AG09309 (cell line): ENCODE results near the gene SCARF2.
"Not testable (repeated sequence)": the region's sequence is repeated elsewhere in the genome, so short reads cannot be mapped to it uniquely, and the experiment has no call there.

ENCODE experiments used
- DNase-seq: peaks from one replicate; pipeline ENCODE4 v3.0.0-alpha.2; 2010; ENCODE audit warnings: low read depth
- H3K4me3 ChIP-seq: 2 replicates; pipeline ENCODE4 v1.5.1; 2011; ENCODE audit warnings: mild to moderate bottlenecking, low read depth, low read length, moderate library complexity; ENCODE audit not compliant: control insufficient read depth
- CTCF ChIP-seq: IDR thresholded peaks from 2 replicates; pipeline ENCODE4 v1.5.1; 2011; ENCODE audit warnings: mild to moderate bottlenecking, low read depth, low read length, inconsistent platforms; ENCODE audit not compliant: insufficient read depth, control insufficient read depth; ENCODE audit errors: missing control alignments

The SCARF2 gene

GRCh38 chr22:20437613-20438426 is at the start of gene SCARF2:
Gene SCARF2 (minus strand): TSS chr22:20437825. CDS start chr22:20437754, 71 bp downstream.
- DNase-seq: no peak
- no peak for TF ChIP-seq CTCF
- H3K4me3 ChIP-seq: peak within 1 kb of the TSS; percentile 91

GRCh38 chr22:20486229-20486628 is 48.6 kb upstream of the SCARF2 start:
- no peak for DNase-seq
- no peak for TF ChIP-seq CTCF
- H3K4me3 ChIP-seq: no peak overlapping the region

GRCh38 chr22:20484948-20485683 is 47.5 kb upstream of the SCARF2 start:
- no peak overlapping the region for H3K4me3 ChIP-seq
- no peak for TF ChIP-seq CTCF
- DNase-seq: no peak

- DNase-seq: no peak
- no peak for TF ChIP-seq CTCF
- H3K4me3 ChIP-seq: no peak overlapping the region
Measured at GRCh38 chr22:20483771-20484170, 46.1 kb upstream of the SCARF2 start.

GRCh38 chr22:20483143-20483506 is 45.5 kb upstream of the SCARF2 start:
- not testable (repeated sequence) for DNase-seq, H3K4me3 ChIP-seq

GRCh38 chr22:20479612-20480196 is 42.1 kb upstream of the SCARF2 start:
- no peak overlapping the region for H3K4me3 ChIP-seq
- DNase-seq: no peak
- TF ChIP-seq CTCF: no peak

- not testable (repeated sequence) for DNase-seq, H3K4me3 ChIP-seq
Measured at GRCh38 chr22:20478059-20478458, 40.4 kb upstream of the SCARF2 start.

- H3K4me3 ChIP-seq, DNase-seq: not testable (repeated sequence)
Measured at GRCh38 chr22:20475569-20475968, 37.9 kb upstream of the SCARF2 start.
